Mesendoderm (in vitro differentiated cells): ENCODE data around the gene ETF1.
"Not testable (repeated sequence)": the region's sequence is repeated elsewhere in the genome, so short reads cannot be mapped to it uniquely, and the experiment has no call there.

Experiments
- DNase-seq: peaks from one replicate; pipeline ENCODE4 v3.0.0; 2013
- H2AK5ac ChIP-seq: 2 replicates; pipeline ENCODE4 v1.6.1; 2013; ENCODE audit warnings: low read length, inconsistent platforms
- H2BK120ac ChIP-seq: 2 replicates; pipeline ENCODE4 v1.6.1; 2013; ENCODE audit warnings: low read depth, mild to moderate bottlenecking, low read length, moderate library complexity, mixed read lengths
- H2BK15ac ChIP-seq: replicated peaks from 2 replicates; pipeline ENCODE4 v1.6.1; 2013; ENCODE audit warnings: low read depth, mild to moderate bottlenecking, moderate library complexity
- H2BK5ac ChIP-seq: 2 replicates; pipeline ENCODE4 v1.6.1; 2013; ENCODE audit warnings: low read length, inconsistent platforms
- H3K18ac ChIP-seq: 2 replicates; pipeline ENCODE4 v1.6.1; 2013; ENCODE audit warnings: mild to moderate bottlenecking, low read length, mixed read lengths
- H3K23ac ChIP-seq: one replicate; pipeline ENCODE4 v1.6.1; 2013; ENCODE audit warnings: low read length
- H3K27ac ChIP-seq: 2 replicates; pipeline ENCODE4 v1.5.1; 2013; ENCODE audit warnings: low read depth, mild to moderate bottlenecking, inconsistent platforms, low read length, moderate library complexity
- H3K27me3 ChIP-seq: 2 replicates; pipeline ENCODE4 v1.6.1; 2013; ENCODE audit warnings: low read length, control low read depth, mild to moderate bottlenecking, inconsistent platforms; ENCODE audit not compliant: insufficient read depth, poor library complexity
- H3K36me3 ChIP-seq: 2 replicates; pipeline ENCODE4 v1.6.1; 2013; ENCODE audit warnings: low read length, inconsistent platforms; ENCODE audit not compliant: control insufficient read depth, insufficient read depth
- H3K4ac ChIP-seq: one replicate; pipeline ENCODE4 v1.6.1; 2013; ENCODE audit warnings: low read depth, mild to moderate bottlenecking, low read length, moderate library complexity
- H3K4me1 ChIP-seq: 2 replicates; pipeline ENCODE4 v1.6.1; 2013; ENCODE audit warnings: low read depth, low read length, inconsistent platforms; ENCODE audit not compliant: control insufficient read depth
- H3K4me2 ChIP-seq: 2 replicates; pipeline ENCODE4 v1.6.1; 2013; ENCODE audit warnings: low read length
- H3K4me3 ChIP-seq: 2 replicates; pipeline ENCODE4 v1.5.1; 2013; ENCODE audit warnings: mild to moderate bottlenecking, low read length
- H3K56ac ChIP-seq: one replicate; pipeline ENCODE4 v1.6.1; 2013; ENCODE audit warnings: low read length
- H3K79me1 ChIP-seq: 2 replicates; pipeline ENCODE4 v1.6.1; 2013; ENCODE audit warnings: low read length, inconsistent platforms
- H3K79me2 ChIP-seq: 2 replicates; pipeline ENCODE4 v1.6.1; 2013; ENCODE audit warnings: mild to moderate bottlenecking, low read length; ENCODE audit not compliant: control insufficient read depth, insufficient read depth
- H3K9ac ChIP-seq: 2 replicates; pipeline ENCODE4 v1.6.1; 2013; ENCODE audit warnings: low read length, inconsistent platforms
- H4K5ac ChIP-seq: one replicate; pipeline ENCODE4 v1.6.1; 2013; ENCODE audit warnings: low read length
- H4K8ac ChIP-seq: one replicate; pipeline ENCODE4 v1.6.1; 2013; ENCODE audit warnings: low read depth, mild to moderate bottlenecking, control low read depth, low read length, moderate library complexity
- WGBS: extraction: QIAGEN DNeasy Blood & Tissue Kit; methylation state at CpG from one replicate; pipeline ENCODE4 v1.1.7; 2013; ENCODE audit warnings: low lambda C conversion rate, missing lambda C conversion rate; ENCODE audit not compliant: insufficient coverage; ENCODE audit errors: extremely low coverage; 5-methylcytosine and 5-hydroxymethylcytosine counted together

The ETF1 gene

DNA sequence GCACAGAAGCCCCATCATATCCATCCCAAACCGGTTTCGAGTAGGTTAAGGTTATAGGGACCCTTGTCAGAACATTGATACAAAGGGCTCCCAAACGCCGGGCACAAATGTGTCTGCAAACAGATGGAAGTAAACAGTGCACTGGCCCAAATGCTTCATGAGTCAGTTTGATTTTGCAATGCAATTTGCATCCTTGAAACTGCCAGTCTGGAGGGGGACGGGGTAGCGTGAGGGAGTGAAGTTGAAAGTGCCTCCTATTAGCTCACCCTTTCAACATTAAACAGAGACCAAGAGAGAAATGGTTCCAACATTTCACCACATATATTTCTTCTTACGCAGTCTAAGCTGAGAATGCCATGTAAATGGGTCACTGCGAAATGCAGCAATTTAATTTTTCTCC is 35.6 kb downstream of the ETF1 start:
- H3K4me2 ChIP-seq = not testable (repeated sequence)

DNA sequence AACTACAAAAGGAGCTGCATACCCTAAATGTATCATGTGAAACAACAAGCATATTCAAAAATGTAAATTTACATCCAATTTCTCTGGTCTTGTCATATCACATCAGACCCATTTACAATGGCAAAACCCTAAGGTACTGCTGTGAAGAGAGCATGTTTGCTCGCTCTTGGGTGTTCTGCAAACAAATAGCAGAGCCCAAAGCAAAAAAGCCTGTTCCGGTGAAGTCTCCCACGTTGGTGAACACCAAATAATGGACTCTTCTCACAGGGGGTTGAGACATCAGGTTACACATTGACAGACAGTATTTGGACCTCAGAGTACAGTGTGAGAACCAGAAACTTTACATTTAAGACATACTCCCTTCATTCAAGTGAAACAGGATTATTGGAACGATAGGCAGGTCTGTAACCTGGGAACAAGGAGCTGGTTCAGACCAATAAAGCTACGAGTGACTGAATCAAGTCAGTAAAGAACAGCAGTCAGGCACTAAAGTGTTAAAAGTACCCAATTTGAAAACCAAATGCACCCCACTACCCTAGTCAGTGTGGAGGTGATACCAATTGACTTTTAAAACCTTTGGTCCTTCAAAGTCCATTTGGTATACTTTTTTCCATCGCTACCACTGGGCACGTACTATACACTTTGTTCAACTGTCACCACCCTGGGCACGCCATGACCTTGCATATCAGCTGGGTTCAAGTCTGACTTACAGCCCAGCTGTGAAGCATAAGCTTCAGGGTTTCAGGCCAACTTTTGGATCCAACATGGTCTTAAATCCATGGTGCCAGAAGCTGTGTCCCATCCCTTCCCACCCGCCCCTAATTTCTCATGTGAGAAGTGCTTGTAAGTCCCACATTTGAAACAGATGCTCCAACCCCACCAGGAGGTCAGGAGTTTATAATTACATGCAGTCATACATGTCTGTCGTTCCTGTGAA is 36.4 kb downstream of the ETF1 start:
- H3K79me1 ChIP-seq = no peaks in the 10 kb centered on the region
- H2BK15ac ChIP-seq = no peak overlapping the region
- H3K56ac ChIP-seq = no peak overlapping the region
- H3K18ac ChIP-seq = no peak overlapping the region
- H3K4me1 ChIP-seq = no peaks in the 10 kb centered on the region
- H3K4me2 ChIP-seq = no peak overlapping the region
- H3K23ac ChIP-seq = no peak overlapping the region
- no peak overlapping the region for H3K4ac ChIP-seq
- no peaks in the 10 kb centered on the region for H3K27me3 ChIP-seq
- WGBS = no CpG with 5 or more reads among the region's 10 CpGs
- no peak overlapping the region for H3K27ac ChIP-seq
- H3K36me3 ChIP-seq = peaks cover 5% of the 10 kb centered on the region
- no peak overlapping the region for H3K9ac ChIP-seq
- no peak for DNase-seq
- no peak overlapping the region for H3K4me3 ChIP-seq
- H2AK5ac ChIP-seq = no peak overlapping the region
- H4K5ac ChIP-seq = no peak overlapping the region
- no peak overlapping the region for H4K8ac ChIP-seq
- no peak overlapping the region for H2BK5ac ChIP-seq
- H2BK120ac ChIP-seq = no peak overlapping the region
- no peaks in the 10 kb centered on the region for H3K79me2 ChIP-seq

More for the DNA sequence above, 35.6 kb downstream of the ETF1 start:
- H3K27ac ChIP-seq, H2BK15ac ChIP-seq, H4K8ac ChIP-seq, H3K23ac ChIP-seq, H4K5ac ChIP-seq, H2BK5ac ChIP-seq, H3K56ac ChIP-seq, H3K4me3 ChIP-seq, H3K79me2 ChIP-seq, H3K27me3 ChIP-seq, H3K18ac ChIP-seq, H2AK5ac ChIP-seq, H3K4me1 ChIP-seq, H3K79me1 ChIP-seq, DNase-seq, H2BK120ac ChIP-seq, H3K4ac ChIP-seq, H3K36me3 ChIP-seq, H3K9ac ChIP-seq: not testable (repeated sequence)
- no CpG with 5 or more reads among the region's 8 CpGs for WGBS

- H2BK120ac ChIP-seq = no peak overlapping the region
- no peak overlapping the region for H4K5ac ChIP-seq
- H2BK15ac ChIP-seq = no peak overlapping the region
- H3K18ac ChIP-seq = no peak overlapping the region
- H3K4me2 ChIP-seq = no peak overlapping the region
- H3K79me1 ChIP-seq = no peaks in the 10 kb centered on the region
- no peak overlapping the region for H3K23ac ChIP-seq
- no peak overlapping the region for H3K27ac ChIP-seq
- H3K27me3 ChIP-seq = no peaks in the 10 kb centered on the region
- H3K36me3 ChIP-seq = peaks cover 3% of the 10 kb centered on the region
- no peak overlapping the region for H2AK5ac ChIP-seq
- no peak overlapping the region for H4K8ac ChIP-seq
- no peaks in the 10 kb centered on the region for H3K4me1 ChIP-seq
- no peak overlapping the region for H3K4ac ChIP-seq
- H2BK5ac ChIP-seq = no peak overlapping the region
- no peak overlapping the region for H3K56ac ChIP-seq
- H3K9ac ChIP-seq = no peak overlapping the region
- WGBS = no CpG with 5 or more reads among the region's 4 CpGs
- no peak for DNase-seq
- H3K79me2 ChIP-seq = no peaks in the 10 kb centered on the region
- no peak overlapping the region for H3K4me3 ChIP-seq
Measured at GRCh38 chr5:138504799-138505198, 38.2 kb downstream of the ETF1 start.

DNA sequence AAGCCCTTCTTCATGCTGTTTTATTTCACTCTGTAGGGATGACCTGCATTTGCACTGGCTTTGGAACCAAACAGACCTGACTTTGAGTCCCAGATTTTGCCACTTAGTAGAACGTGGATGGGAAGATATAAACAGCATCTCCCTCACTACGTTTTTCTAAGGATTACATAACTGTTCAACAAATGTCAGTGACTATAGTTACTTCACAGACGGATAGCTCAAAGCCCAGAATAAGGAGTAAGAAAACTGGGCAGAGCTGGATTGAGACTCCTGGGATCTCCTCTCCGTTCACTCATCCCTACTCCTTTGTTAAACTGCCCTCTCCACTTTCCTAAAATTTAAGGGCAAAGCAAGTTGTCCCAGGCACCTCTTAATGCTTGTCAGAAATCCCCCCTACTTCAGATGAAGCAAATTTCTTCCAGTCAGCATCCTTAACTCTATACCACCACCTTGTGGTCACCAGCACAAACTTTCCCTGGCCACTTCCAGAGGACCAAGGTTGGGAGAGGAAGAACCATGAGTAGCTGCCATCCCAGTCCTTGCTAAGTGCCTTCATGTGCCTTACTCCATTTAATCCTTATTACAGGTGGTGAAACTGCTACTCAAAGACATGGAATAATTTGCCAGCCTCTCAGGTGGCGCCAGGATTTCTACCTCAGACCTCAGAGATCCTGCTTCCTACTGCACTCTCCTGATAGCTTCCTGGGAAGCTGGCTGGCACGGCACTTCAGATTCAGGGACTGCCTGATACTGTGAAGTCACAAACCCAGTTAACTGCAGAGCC is 39.4 kb downstream of the ETF1 start:
- DNase-seq = peak; percentile 80
- Histone ChIP-seq H3K27ac (no peak overlapping the region), H3K4ac (no peak overlapping the region), H4K8ac (no peak overlapping the region), H3K18ac (no peak overlapping the region), H3K9ac (no peak overlapping the region), H3K79me1 (no peaks in the 10 kb centered on the region), H3K4me1 (no peaks in the 10 kb centered on the region), H3K23ac (no peak overlapping the region), H3K56ac (no peak overlapping the region), H3K4me3 (no peak overlapping the region), H2BK15ac (no peak overlapping the region), H2AK5ac (no peak overlapping the region), H3K79me2 (no peaks in the 10 kb centered on the region), H3K4me2 (no peak overlapping the region), H4K5ac (no peak overlapping the region), H3K36me3 (peaks cover 1% of the 10 kb centered on the region), H3K27me3 (no peaks in the 10 kb centered on the region), H2BK5ac (no peak overlapping the region), H2BK120ac (no peak overlapping the region)
- WGBS = no CpG with 5 or more reads among the region's 6 CpGs

GRCh38 chr5:138502521-138502920 is 40.5 kb downstream of the ETF1 start:
- Histone ChIP-seq H2AK5ac (no peak overlapping the region), H3K27ac (no peak overlapping the region), H4K5ac (no peak overlapping the region), H3K27me3 (no peaks in the 10 kb centered on the region), H3K56ac (no peak overlapping the region), H2BK120ac (no peak overlapping the region), H3K79me1 (no peaks in the 10 kb centered on the region), H2BK5ac (no peak overlapping the region), H3K4ac (no peak overlapping the region), H3K4me1 (no peaks in the 10 kb centered on the region), H3K79me2 (no peaks in the 10 kb centered on the region), H3K36me3 (no peaks in the 10 kb centered on the region), H3K18ac (no peak overlapping the region), H3K9ac (no peak overlapping the region), H2BK15ac (no peak overlapping the region), H3K23ac (no peak overlapping the region), H3K4me3 (no peak overlapping the region), H4K8ac (no peak overlapping the region), H3K4me2 (no peak overlapping the region)
- DNase-seq = no peak
- WGBS = no CpG with 5 or more reads among the region's 11 CpGs
